Globus pallidus (tissue), 1 donor: ENCODE measurements around the gene OR52E1.
"Not testable (repeated sequence)": the region's sequence is repeated elsewhere in the genome, so short reads cannot be mapped to it uniquely, and the experiment has no call there.

ENCODE experiments used
- DNase-seq: peaks from one replicate; pipeline ENCODE4 v3.0.0-alpha.2; 2015; ENCODE audit warnings: low spot score

Gene OR52E1

GRCh38 chr11:5069272-5069671 lies at the start of gene OR52E1:
Gene OR52E1 (plus strand): TSS chr11:5069572.
- DNase-seq: no peak

- DNase-seq: no peak
These were observed 47.4 kb upstream of the OR52E1 start for GRCh38 chr11:5021996-5022395.

- DNase-seq: no peak
These were observed 32.7 kb upstream of the OR52E1 start for GRCh38 chr11:5036669-5037068.

- DNase-seq: no peak
These were observed 31.4 kb upstream of the OR52E1 start for GRCh38 chr11:5037926-5038325.

- no peak for DNase-seq
These were observed 31.0 kb upstream of the OR52E1 start for GRCh38 chr11:5038341-5038740.

- no peak for DNase-seq
These were observed 28.5 kb upstream of the OR52E1 start for GRCh38 chr11:5040876-5041275.

- DNase-seq: no peak
These were observed 27.3 kb upstream of the OR52E1 start for GRCh38 chr11:5042091-5042490.

GRCh38 chr11:5043380-5043779 lies 26.0 kb upstream of the OR52E1 start:
- DNase-seq: no peak

- no peak for DNase-seq
These were observed 23.1 kb upstream of the OR52E1 start, which contains the start of gene OR52J3 for GRCh38 chr11:5046226-5046625. Gene OR52J3 (plus strand): TSS chr11:5046526. CDS start chr11:5046526, 0 bp downstream.

- DNase-seq: no peak
These were observed 22.5 kb upstream of the OR52E1 start for GRCh38 chr11:5046754-5047330.

GRCh38 chr11:5058679-5059078 lies 10.7 kb upstream of the OR52E1 start:
- DNase-seq: not testable (repeated sequence)

GRCh38 chr11:5059391-5059790 lies 10.0 kb upstream of the OR52E1 start, which contains the start of gene OR52E2:
Gene OR52E2 (minus strand): TSS chr11:5059627. CDS start chr11:5059627, 0 bp downstream.
- no peak for DNase-seq

- no peak for DNase-seq
These were observed 4.3 kb upstream of the OR52E1 start for GRCh38 chr11:5065027-5065426.

GRCh38 chr11:5071799-5072198 lies 2.4 kb downstream of the OR52E1 start:
- no peak for DNase-seq

- no peak for DNase-seq
These were observed 12.0 kb downstream of the OR52E1 start for GRCh38 chr11:5081405-5081804.

GRCh38 chr11:5083602-5084001 lies 14.2 kb downstream of the OR52E1 start:
- no peak for DNase-seq

- no peak for DNase-seq
These were observed 19.2 kb downstream of the OR52E1 start for GRCh38 chr11:5088556-5088955.

- no peak for DNase-seq
These were observed 21.3 kb downstream of the OR52E1 start for GRCh38 chr11:5090668-5091067.

GRCh38 chr11:5092821-5093585 lies 23.6 kb downstream of the OR52E1 start:
- no peak for DNase-seq

GRCh38 chr11:5096011-5096410 lies 26.6 kb downstream of the OR52E1 start:
- no peak for DNase-seq

- no peak for DNase-seq
These were observed 32.9 kb downstream of the OR52E1 start for GRCh38 chr11:5102246-5102645.

GRCh38 chr11:5103066-5103465 lies 33.7 kb downstream of the OR52E1 start:
- no peak for DNase-seq

GRCh38 chr11:5107285-5107684 lies 37.9 kb downstream of the OR52E1 start:
- no peak for DNase-seq

- no peak for DNase-seq
These were observed 46.0 kb downstream of the OR52E1 start for GRCh38 chr11:5115339-5115738.
